Spleen (tissue), 11 donors: Measurements from ENCODE around the gene CAMTA1. TPM values are rescaled to one million over a fixed set of nuclear protein-coding genes. Genes with fewer than 3 reads are reported as not detected.

Source experiments
- DNase-seq: peaks from one replicate; pipeline ENCODE4 v3.0.0-alpha.2; 2020
- H3K27ac ChIP-seq, 8 donors: fragments of 200-600 bp; sonication (generic) in 7 of 8; 1 replicate in 4 of 8; 2 replicates in 4 of 8; pipeline versions ENCODE4 v1.5.0 to v1.8.0; 2016 to 2021; ENCODE audit warnings: inconsistent platforms in 4 of 8, mild to moderate bottlenecking in 4 of 8, moderate library complexity in 1 of 8
- H3K27me3 ChIP-seq, 7 donors: fragments of 200-600 bp; sonication (generic) in 6 of 7; replicated peaks in 1 of 7; 1 replicate in 4 of 7; 2 replicates in 3 of 7; pipeline versions ENCODE4 v1.5.0 to v1.8.0; 2016 to 2021; ENCODE audit warnings: inconsistent platforms in 3 of 7, mild to moderate bottlenecking in 1 of 7
- H3K36me3 ChIP-seq, 6 donors: fragments of 200-600 bp; sonication (generic) in 5 of 6; 1 replicate in 4 of 6; 2 replicates in 2 of 6; pipeline versions ENCODE4 v1.5.0 to v1.8.0; 2016 to 2021; ENCODE audit warnings: inconsistent platforms in 2 of 6
- H3K4me1 ChIP-seq, 6 donors: fragments of 200-600 bp; sonication (generic) in 5 of 6; 1 replicate in 3 of 6; 2 replicates in 3 of 6; pipeline versions ENCODE4 v1.5.0 to v1.8.0; 2016 to 2021; ENCODE audit warnings: inconsistent platforms in 3 of 6
- H3K4me3 ChIP-seq, 8 donors: fragments of 200-600 bp; sonication (generic) in 7 of 8; 1 replicate in 4 of 8; 2 replicates in 4 of 8; pipeline versions ENCODE4 v1.5.0 to v1.8.0; 2016 to 2021; ENCODE audit warnings: inconsistent platforms in 4 of 8, mild to moderate bottlenecking in 4 of 8, moderate library complexity in 2 of 8
- H3K9me3 ChIP-seq, 8 donors: fragments of 200-600 bp; sonication (generic) in 7 of 8; 1 replicate in 4 of 8; 2 replicates in 4 of 8; pipeline versions ENCODE4 v1.5.0 to v1.8.0; 2016 to 2021; ENCODE audit warnings: inconsistent platforms in 4 of 8
- POLR2A ChIP-seq, 3 donors: fragments of 450-650 bp; IDR thresholded peaks; one replicate each; pipeline ENCODE4 v1.5.1; 2017; ENCODE audit warnings: antibody characterized with exemption in 3 of 3, mild to moderate bottlenecking in 1 of 3
- POLR2AphosphoS5 ChIP-seq, 3 donors: sonication (generic); formaldehyde crosslinking; IDR thresholded peaks; one replicate each; pipeline ENCODE4 v1.5.1; 2017; ENCODE audit warnings: antibody characterized with exemption in 3 of 3
- WGBS, 5 donors: extraction: QIAGEN DNeasy Blood & Tissue Kit in 3 of 5; methylation state at CpG; one replicate each; pipeline versions ENCODE4 v1.1.5 to v1.1.7; 2013 to 2018; 5-methylcytosine and 5-hydroxymethylcytosine counted together
- intact Hi-C: fragments of 100-400 bp; cut with DNase I; formaldehyde crosslinking; loops from one replicate; pipeline ENCODE4 v1.15.0; 2023; ENCODE audit warnings: low total_unique reads
- polyA plus RNA-seq, 3 donors: library from polyadenylated mRNA; stranded (reverse); fragments of 200-250 nt; gene quantifications; one replicate each; pipeline ENCODE4 v1.2.1, GENCODE V29; 2013
- total RNA-seq, 7 donors: library from RNA; depleted of rRNA in 3 of 7; stranded (reverse); fragments of >200 nt in 3 of 7; fragmentation: NEBNext Ultra II Directional in 4 of 7; extraction: Animal tissue kit (Norgen Biotek cat#: 25700) in 4 of 7; gene quantifications; one replicate each; pipeline versions ENCODE4 v1.1.0 to v1.2.1, GENCODE V29; 2016 to 2021
- TF ChIP-seq, protein P1 (sequence below), 11 experiments: fragments of 200-600 bp in 7 of 11; fragments of 450-650 bp in 4 of 11; sonication (generic) in 4 of 11; IDR thresholded peaks in 8 of 11; conservative IDR thresholded peaks in 3 of 11; 1 replicate in 7 of 11; 2 replicates in 4 of 11; pipeline versions ENCODE4 v1.4.0 to v1.8.0; 2016 to 2021; ENCODE audit warnings: antibody characterized with exemption in 11 of 11, inconsistent platforms in 4 of 11, mild to moderate bottlenecking in 1 of 11
- donor health status: healthy with polysubstance abuse.
- donor health status: DM: no; HTN: no; CAD: no; lungs with moderate emphysema.
- donor health status: DM: no; HTN: no; CAD: no.
- donor health status: Bipolar disorder and iron deficiency.
- donor health status: healthy.
- donor health status: DM: no; HTN: no; CAD: no.
- donor health status: DM: yes; HTN: yes; CAD: no.

CAMTA1 gene
- total and polyA plus RNA-seq, 10 donors, result 53.0 to 106 (median 77.3) TPM

DNA sequence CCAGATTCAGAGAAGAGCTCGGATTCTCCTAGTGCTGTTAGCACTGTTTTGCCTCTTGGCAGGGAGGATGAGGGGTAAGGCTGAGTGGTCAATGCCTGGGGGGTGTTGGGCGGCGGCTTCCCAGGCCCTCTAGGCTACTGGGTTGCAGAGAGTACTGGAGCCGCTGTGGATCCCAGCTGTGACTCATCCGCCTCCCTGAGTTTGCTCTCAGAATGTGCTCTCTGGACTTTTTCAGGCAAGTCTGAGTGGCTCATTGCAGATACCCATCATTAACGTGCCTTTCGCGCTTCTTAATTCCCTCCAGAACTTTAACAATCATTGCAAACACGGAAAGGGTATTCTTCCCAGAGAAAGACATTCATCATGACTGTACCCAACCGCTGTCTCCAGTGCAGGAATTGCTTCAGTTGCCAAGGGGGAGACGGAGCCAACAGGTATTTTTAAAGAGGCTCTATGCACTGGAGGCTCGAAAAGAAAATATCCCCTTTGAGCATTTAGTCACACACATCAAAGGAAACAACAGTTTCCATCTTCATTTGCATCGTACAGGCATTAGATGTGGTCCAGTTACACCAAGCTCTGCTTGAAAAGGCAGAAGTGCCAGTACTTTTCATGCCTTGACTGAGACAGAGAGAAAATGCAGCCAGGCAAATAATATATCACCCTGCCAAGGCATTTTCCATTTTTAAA lies 14.4 kb upstream of the CAMTA1 start:
- Histone ChIP-seq H3K4me3 (no peak overlapping the region), H3K27ac (no peak overlapping the region), H3K9me3 (peaks cover 0 to under 1% (median 0%) of the 10 kb centered on the region in 8 donors), H3K4me1 (peaks cover 0 to 7% (median 0%) of the 10 kb centered on the region in 6 donors), H3K27me3 (peaks cover 0 to 28% (median 8%) of the 10 kb centered on the region in 7 donors), H3K36me3 (no peaks in the 10 kb centered on the region)
- no peak for DNase-seq
- no peak for TF ChIP-seq POLR2AphosphoS5 (IDR thresholded peaks at IDR 0.05)
- TF ChIP-seq POLR2A (IDR thresholded peaks at IDR 0.05), result no peak
- TF ChIP-seq, protein P1, sequence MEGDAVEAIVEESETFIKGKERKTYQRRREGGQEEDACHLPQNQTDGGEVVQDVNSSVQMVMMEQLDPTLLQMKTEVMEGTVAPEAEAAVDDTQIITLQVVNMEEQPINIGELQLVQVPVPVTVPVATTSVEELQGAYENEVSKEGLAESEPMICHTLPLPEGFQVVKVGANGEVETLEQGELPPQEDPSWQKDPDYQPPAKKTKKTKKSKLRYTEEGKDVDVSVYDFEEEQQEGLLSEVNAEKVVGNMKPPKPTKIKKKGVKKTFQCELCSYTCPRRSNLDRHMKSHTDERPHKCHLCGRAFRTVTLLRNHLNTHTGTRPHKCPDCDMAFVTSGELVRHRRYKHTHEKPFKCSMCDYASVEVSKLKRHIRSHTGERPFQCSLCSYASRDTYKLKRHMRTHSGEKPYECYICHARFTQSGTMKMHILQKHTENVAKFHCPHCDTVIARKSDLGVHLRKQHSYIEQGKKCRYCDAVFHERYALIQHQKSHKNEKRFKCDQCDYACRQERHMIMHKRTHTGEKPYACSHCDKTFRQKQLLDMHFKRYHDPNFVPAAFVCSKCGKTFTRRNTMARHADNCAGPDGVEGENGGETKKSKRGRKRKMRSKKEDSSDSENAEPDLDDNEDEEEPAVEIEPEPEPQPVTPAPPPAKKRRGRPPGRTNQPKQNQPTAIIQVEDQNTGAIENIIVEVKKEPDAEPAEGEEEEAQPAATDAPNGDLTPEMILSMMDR (IDR thresholded peaks at IDR 0.05 in 8 of 11, conservative IDR thresholded peaks at IDR 0.05 in 3 of 11), result no peak
- intact Hi-C loops, result no loop called here
- 48 to 65% (median 52%) methylated on average over 13 of the region's 13 CpGs for WGBS, 5 donors

DNA sequence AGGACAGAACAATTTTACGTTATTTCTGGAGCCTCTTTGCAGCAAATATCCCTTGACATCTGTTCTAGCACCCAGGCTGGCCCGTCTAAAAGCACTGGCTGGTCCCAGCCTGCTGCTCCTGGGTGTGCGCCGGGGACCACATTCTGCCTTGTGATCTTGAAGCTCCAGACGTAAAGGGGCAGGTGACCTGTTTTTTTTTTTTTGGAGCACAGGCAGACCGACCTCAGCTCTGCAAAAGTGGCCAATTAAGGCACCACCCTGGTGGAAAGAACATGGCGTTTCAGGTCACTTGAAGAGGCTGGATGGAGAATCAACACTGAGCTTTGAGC lies 13.8 kb upstream of the CAMTA1 start:
- WGBS, 5 donors, result 46 to 73% (median 70%) methylated on average over 7 of the region's 7 CpGs
- intact Hi-C loops, result no loop called here
- no peak for DNase-seq
- TF ChIP-seq, protein P1 (IDR thresholded peaks at IDR 0.05 in 8 of 11, conservative IDR thresholded peaks at IDR 0.05 in 3 of 11), result no peak
- TF ChIP-seq POLR2AphosphoS5 (IDR thresholded peaks at IDR 0.05), result no peak
- no peak for TF ChIP-seq POLR2A (IDR thresholded peaks at IDR 0.05)
- peaks cover 0 to 28% (median 8%) of the 10 kb centered on the region in 7 donors for H3K27me3 ChIP-seq
- H3K4me1 ChIP-seq, result peaks cover 0 to 7% (median 0%) of the 10 kb centered on the region in 6 donors
- H3K36me3 ChIP-seq, result no peaks in the 10 kb centered on the region
- H3K9me3 ChIP-seq, result peaks cover 0 to 6% (median 3%) of the 10 kb centered on the region in 8 donors
- no peak overlapping the region for H3K27ac ChIP-seq
- no peak overlapping the region for H3K4me3 ChIP-seq

DNA sequence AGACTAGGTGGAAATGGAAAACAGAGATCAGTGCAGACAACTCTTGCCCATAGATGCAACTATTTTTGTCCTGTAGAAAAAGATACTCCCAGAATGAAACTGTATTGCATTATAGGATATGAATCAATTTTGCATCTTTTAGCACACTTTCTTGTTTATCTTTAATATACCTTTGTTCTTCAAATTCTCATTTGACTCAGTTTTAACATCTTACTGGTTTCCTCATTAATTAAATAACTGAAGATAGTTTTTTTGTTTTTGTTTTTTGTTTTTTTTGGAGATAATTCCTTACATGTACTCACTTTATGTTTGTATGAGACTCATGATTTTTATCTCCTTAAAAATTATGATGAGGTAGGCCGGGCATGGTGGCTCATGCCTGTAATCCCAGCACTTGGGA lies 10.9 kb upstream of the CAMTA1 start:
- intact Hi-C loops, result no loop called here
- WGBS, 5 donors, result 79 to 92% (median 85%) methylated on average over 1 of the region's 1 CpG
- H3K9me3 ChIP-seq, result peaks cover 0 to 9% (median 4%) of the 10 kb centered on the region in 8 donors
- peaks cover 0 to 17% (median 6%) of the 10 kb centered on the region in 6 donors for H3K4me1 ChIP-seq
- TF ChIP-seq POLR2AphosphoS5 (IDR thresholded peaks at IDR 0.05) (no peak), POLR2A (IDR thresholded peaks at IDR 0.05) (no peak)
- TF ChIP-seq, protein P1 (IDR thresholded peaks at IDR 0.05 in 8 of 11, conservative IDR thresholded peaks at IDR 0.05 in 3 of 11), result no peak
- H3K27ac ChIP-seq, result no peak overlapping the region
- no peak overlapping the region for H3K4me3 ChIP-seq
- DNase-seq, result no peak
- H3K27me3 ChIP-seq, result peaks cover 0 to 15% (median 0%) of the 10 kb centered on the region in 7 donors
- H3K36me3 ChIP-seq, result no peaks in the 10 kb centered on the region

DNA sequence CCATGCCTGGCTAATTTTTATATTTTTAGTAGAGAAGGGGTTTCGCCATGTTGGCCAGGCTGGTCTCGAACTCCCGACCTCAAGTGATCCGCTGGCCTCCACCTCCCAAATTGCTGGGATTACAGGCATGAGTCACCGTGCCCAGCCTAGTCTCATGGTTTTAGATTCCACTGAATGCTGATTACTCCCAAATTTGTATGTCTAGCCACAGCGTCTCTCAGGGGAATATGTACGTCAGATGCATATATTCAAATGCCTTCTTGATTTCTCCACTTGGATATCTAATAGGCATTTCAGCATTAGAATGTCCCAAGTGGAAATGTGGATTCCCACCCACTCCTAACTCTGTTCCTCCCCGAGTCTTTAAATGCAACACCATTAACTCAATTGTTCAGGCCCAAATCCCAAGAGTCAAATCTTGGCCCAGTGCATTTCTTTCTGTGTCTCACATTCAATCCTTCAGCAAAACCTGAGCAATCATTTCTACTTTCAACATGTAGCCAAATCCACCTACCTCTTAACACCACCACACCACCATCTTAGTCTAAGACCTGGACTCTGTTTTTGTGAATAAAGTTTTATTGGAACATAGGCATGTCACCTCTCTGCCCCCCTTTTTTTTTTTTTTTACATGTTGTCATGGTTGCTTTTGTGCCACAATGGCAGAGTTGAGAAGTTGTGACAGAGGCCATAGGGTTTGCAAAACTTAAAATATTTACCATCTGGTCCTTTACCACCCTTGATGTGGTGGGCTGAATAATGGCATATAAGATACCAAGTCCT lies 9.8 kb upstream of the CAMTA1 start:
- TF ChIP-seq, protein P1 (IDR thresholded peaks at IDR 0.05 in 8 of 11, conservative IDR thresholded peaks at IDR 0.05 in 3 of 11), result no peak
- TF ChIP-seq POLR2AphosphoS5 (IDR thresholded peaks at IDR 0.05) (no peak), POLR2A (IDR thresholded peaks at IDR 0.05) (no peak)
- DNase-seq, result no peak
- 92 to 97% (median 95%) methylated on average over 8 of the region's 8 CpGs for whole genome bisulfite sequencing, 5 donors

More for the DNA sequence above, 9.8 kb upstream of the CAMTA1 start:
- peaks cover 0 to 17% (median 6%) of the 10 kb centered on the region in 6 donors for H3K4me1 ChIP-seq
- peaks cover 0 to 9% (median 4%) of the 10 kb centered on the region in 8 donors for H3K9me3 ChIP-seq
- H3K4me3 ChIP-seq, result no peak overlapping the region
- peaks cover 0 to 7% (median 0%) of the 10 kb centered on the region in 7 donors for H3K27me3 ChIP-seq
- intact Hi-C loops, result no loop called here
- no peaks in the 10 kb centered on the region for H3K36me3 ChIP-seq
- H3K27ac ChIP-seq, result no peak overlapping the region
